ENCODE data around the gene MPC1. TPM values are rescaled to one million over a fixed set of nuclear protein-coding genes. Genes with fewer than 3 reads are reported as not detected.
A peak's percentile ranks its signal among the peaks of the same experiment; 100 is the strongest.

The MPC1 gene
- total RNA-seq, 3 donors from 2014 or later (not counting 1 experiment from before 2014, with no cell fraction given), result 26.3 to 31.1 (median 30.4) TPM

DNA sequence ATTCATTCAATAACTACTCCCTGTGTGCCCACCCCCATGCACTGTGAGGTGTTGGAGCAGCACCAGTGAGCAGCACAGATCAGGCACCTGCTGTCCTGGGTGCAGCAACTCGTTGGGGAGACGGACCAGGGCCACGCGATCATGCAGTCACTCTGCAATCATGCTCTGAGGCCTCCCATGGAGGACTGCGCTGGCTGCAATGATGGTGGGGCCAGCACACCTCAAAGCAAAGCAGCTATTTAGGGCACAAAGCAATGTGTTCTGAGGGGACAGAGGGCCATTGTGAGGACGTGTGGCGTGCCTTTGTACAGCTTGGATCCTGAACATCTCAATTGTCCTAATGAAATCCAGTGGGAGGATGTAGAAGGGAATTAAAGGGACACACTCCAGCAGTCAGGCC, 41.0 kb upstream of the MPC1 start:
- TF ChIP-seq, protein P1, sequence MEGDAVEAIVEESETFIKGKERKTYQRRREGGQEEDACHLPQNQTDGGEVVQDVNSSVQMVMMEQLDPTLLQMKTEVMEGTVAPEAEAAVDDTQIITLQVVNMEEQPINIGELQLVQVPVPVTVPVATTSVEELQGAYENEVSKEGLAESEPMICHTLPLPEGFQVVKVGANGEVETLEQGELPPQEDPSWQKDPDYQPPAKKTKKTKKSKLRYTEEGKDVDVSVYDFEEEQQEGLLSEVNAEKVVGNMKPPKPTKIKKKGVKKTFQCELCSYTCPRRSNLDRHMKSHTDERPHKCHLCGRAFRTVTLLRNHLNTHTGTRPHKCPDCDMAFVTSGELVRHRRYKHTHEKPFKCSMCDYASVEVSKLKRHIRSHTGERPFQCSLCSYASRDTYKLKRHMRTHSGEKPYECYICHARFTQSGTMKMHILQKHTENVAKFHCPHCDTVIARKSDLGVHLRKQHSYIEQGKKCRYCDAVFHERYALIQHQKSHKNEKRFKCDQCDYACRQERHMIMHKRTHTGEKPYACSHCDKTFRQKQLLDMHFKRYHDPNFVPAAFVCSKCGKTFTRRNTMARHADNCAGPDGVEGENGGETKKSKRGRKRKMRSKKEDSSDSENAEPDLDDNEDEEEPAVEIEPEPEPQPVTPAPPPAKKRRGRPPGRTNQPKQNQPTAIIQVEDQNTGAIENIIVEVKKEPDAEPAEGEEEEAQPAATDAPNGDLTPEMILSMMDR (IDR thresholded peaks at IDR 0.05), result no peak
- H3K27me3 Mint-ChIP-seq (ENCODE audit: low read depth in 2 of 2), result peaks cover 5 to 8% of the 10 kb centered on the region in 2 donors
- peaks cover 13 to 18% of the 10 kb centered on the region in 2 donors for H3K4me1 Mint-ChIP-seq
- ATAC-seq, result no peak
- intact Hi-C loops (cut with micrococcal nuclease), result no loop called here
- no peaks in the 10 kb centered on the region for H3K36me3 ChIP-seq (ENCODE audit: control insufficient read depth, insufficient read depth, low read length)
- no peaks in the 10 kb centered on the region for H3K36me3 Mint-ChIP-seq
- H3K27me3 ChIP-seq (ENCODE audit: control insufficient read depth, insufficient read depth, low read length), result no peaks in the 10 kb centered on the region
- no peak for DNase-seq
- WGBS (ENCODE audit: insufficient coverage), result 95% methylated on average over 7 of the region's 7 CpGs
- H3K4me3 Mint-ChIP-seq, result no peak overlapping the region
- no peak overlapping the region for H3K27ac ChIP-seq (ENCODE audit: low read length)
- no peaks in the 10 kb centered on the region for H3K9me3 Mint-ChIP-seq
- H3K4me3 ChIP-seq (ENCODE audit: low read length), result no peak overlapping the region
- H3K4me1 ChIP-seq (ENCODE audit: control insufficient read depth, insufficient read depth, low read length), result peaks cover 23% of the 10 kb centered on the region
- no peak overlapping the region for H3K27ac Mint-ChIP-seq
- no peaks in the 10 kb centered on the region for H3K9me3 ChIP-seq (ENCODE audit: control insufficient read depth, insufficient read depth, low read length)

DNA sequence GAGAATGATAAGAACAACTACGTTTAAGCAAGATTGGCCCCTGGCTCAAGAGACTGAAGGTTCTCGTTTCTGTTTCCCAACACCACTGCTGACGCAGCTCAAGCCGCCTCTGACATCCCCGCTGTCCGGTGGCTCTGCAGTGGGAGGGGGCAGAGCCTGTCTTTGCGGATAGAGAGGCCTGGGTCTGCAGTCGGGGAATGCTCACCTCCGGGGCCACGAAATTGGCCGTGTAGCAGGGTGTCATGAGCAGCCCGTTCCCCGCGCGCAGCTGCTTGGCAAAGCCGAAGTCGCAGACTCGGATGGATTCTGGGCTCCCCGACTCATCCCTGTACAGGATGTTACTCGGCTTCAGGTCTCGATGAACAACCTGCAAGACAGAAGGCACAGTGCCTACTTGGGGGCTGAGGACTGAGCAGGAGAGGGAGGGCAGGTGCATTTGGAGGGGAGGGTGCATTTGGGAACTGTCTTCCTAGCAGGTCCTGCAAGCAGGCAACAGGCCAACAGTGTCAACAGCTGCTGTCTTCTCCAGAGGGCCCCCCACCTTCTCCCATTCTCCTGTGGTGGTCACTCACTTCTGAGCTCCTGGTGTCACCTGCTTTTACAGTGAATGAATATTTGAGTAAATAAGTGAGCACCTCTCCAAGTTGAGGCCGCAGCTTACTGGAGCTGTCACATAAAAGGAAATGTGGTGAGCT, 40.5 kb upstream of the MPC1 start:
- 95% methylated on average over 22 of the region's 22 CpGs for WGBS (ENCODE audit: insufficient coverage)
- no peak overlapping the region for H3K27ac ChIP-seq (ENCODE audit: low read length)
- Mint-ChIP-seq H3K4me1 (peaks cover 19 to 23% of the 10 kb centered on the region in 2 donors), H3K27me3 (ENCODE audit: low read depth in 2 of 2) (peaks cover 5 to 8% of the 10 kb centered on the region in 2 donors), H3K4me3 (no peak overlapping the region), H3K36me3 (no peaks in the 10 kb centered on the region), H3K9me3 (no peaks in the 10 kb centered on the region), H3K27ac (no peak overlapping the region)
- TF ChIP-seq, protein P1 (IDR thresholded peaks at IDR 0.05), result no peak
- DNase-seq (no peak), ATAC-seq (no peak)
- H3K4me1 ChIP-seq (ENCODE audit: control insufficient read depth, insufficient read depth, low read length), result peaks cover 28% of the 10 kb centered on the region
- H3K36me3 ChIP-seq (ENCODE audit: control insufficient read depth, insufficient read depth, low read length), result no peaks in the 10 kb centered on the region
- intact Hi-C loops (cut with micrococcal nuclease), result no loop called here
- H3K27me3 ChIP-seq (ENCODE audit: control insufficient read depth, insufficient read depth, low read length), result no peaks in the 10 kb centered on the region
- no peaks in the 10 kb centered on the region for H3K9me3 ChIP-seq (ENCODE audit: control insufficient read depth, insufficient read depth, low read length)
- no peak overlapping the region for H3K4me3 ChIP-seq (ENCODE audit: low read length)

DNA sequence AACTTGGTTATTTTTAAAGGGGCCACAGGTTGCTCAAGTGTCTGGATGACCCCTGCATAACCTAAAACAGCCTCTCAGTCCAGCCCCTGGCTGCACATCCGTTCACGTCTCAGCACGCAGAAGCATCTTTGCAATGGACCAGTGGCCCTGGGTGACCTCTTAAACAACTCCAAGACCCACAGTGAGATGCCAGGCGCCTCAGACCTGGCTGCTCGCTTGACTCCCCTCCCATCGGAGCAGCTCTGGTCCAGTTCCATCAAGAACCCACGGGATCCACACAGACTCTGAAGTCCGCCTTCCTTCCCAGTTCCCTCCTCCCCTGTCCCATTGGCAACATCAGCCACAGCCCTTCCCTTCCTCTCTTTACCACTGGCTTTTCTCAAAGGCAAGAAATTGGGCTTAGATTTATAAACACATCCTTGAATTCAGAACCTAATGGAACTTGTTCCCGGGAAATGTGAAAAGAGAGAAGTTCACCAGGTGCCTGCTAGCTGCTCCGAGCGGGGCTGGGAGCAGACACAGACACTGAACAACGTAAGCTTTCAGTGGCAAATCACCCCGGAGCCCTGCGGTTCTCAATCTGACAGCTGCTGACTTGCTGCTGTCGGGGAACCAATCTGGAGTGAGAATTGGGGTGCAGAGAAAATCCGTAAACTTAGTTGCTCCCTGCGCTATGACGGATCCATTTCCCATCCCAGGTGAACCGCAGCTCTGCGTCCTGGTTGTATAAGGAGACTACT, 39.6 kb upstream of the MPC1 start:
- TF ChIP-seq, protein P1 (IDR thresholded peaks at IDR 0.05), result no peak
- no peak for ATAC-seq
- Mint-ChIP-seq H3K36me3 (no peaks in the 10 kb centered on the region), H3K27me3 (ENCODE audit: low read depth in 2 of 2) (peaks cover 5 to 8% of the 10 kb centered on the region in 2 donors), H3K4me1 (peaks cover 27 to 32% of the 10 kb centered on the region in 2 donors), H3K9me3 (no peaks in the 10 kb centered on the region), H3K27ac (no peak overlapping the region), H3K4me3 (no peak overlapping the region)
- Histone ChIP-seq H3K27ac (ENCODE audit: low read length) (no peak overlapping the region), H3K36me3 (ENCODE audit: control insufficient read depth, insufficient read depth, low read length) (no peaks in the 10 kb centered on the region), H3K9me3 (ENCODE audit: control insufficient read depth, insufficient read depth, low read length) (no peaks in the 10 kb centered on the region), H3K4me1 (ENCODE audit: control insufficient read depth, insufficient read depth, low read length) (peaks cover 37% of the 10 kb centered on the region), H3K4me3 (ENCODE audit: low read length) (no peak overlapping the region), H3K27me3 (ENCODE audit: control insufficient read depth, insufficient read depth, low read length) (no peaks in the 10 kb centered on the region)
- intact Hi-C loops (cut with micrococcal nuclease), result no loop called here
- 97% methylated on average over 20 of the region's 20 CpGs for whole genome bisulfite sequencing (ENCODE audit: insufficient coverage)
- DNase-seq, result peak in 1 of 2 donors; percentile 8

All from natural killer cell (primary cell).